SK-N-SH treated with all-trans-retinoic acid at 6 μM for 48 hours (cell line): ENCODE data around the gene AREL1.

Experiments used
- ATAC-seq: fragments of 200-7000 bp; cut with Tn5 transposase; 3 replicates; pipeline ENCODE4 v1.9.1; 2020; ENCODE audit warnings: mild to moderate bottlenecking, moderate library complexity
- ARNTL ChIP-seq: fragments of 450-650 bp; formaldehyde crosslinking; IDR thresholded peaks from 2 replicates; pipeline ENCODE4 v1.5.0; 2020; ENCODE audit warnings: low read depth, mild to moderate bottlenecking, moderate library complexity, borderline replicate concordance
- BACH2 ChIP-seq: fragments of 250-450 bp; sonication (Bioruptor Pico); IDR thresholded peaks from 2 replicates; pipeline ENCODE4 v1.9.0; 2021; ENCODE audit warnings: mild to moderate bottlenecking, borderline replicate concordance
- CSDC2 ChIP-seq: fragments of 250-450 bp; sonication (Bioruptor Pico); IDR thresholded peaks from 2 replicates; pipeline ENCODE4 v1.5.0; 2020; ENCODE audit warnings: mild to moderate bottlenecking, moderate library complexity
- ESRRG ChIP-seq: fragments of 250-450 bp; sonication (Bioruptor Pico); IDR thresholded peaks from 2 replicates; pipeline ENCODE4 v1.6.1; 2021; ENCODE audit warnings: mild to moderate bottlenecking
- GLIS3 ChIP-seq: fragments of 250-450 bp; sonication (Bioruptor Pico); IDR thresholded peaks from 2 replicates; pipeline ENCODE4 v1.5.0; 2020; ENCODE audit warnings: mild to moderate bottlenecking, moderate library complexity
- ISL1 ChIP-seq: fragments of 250-450 bp; sonication (Bioruptor Pico); IDR thresholded peaks from 2 replicates; pipeline ENCODE4 v2.1.2; 2022; ENCODE audit warnings: mild to moderate bottlenecking, moderate library complexity
- OSR1 ChIP-seq: fragments of 250-450 bp; sonication (Bioruptor Pico); IDR thresholded peaks from 2 replicates; pipeline ENCODE4 v1.8.0; 2022; ENCODE audit warnings: moderate library complexity, mild to moderate bottlenecking, inconsistent platforms
- PATZ1 ChIP-seq: fragments of 250-450 bp; sonication (Bioruptor Pico); IDR thresholded peaks from 2 replicates; pipeline ENCODE4 v1.8.0; 2020; ENCODE audit warnings: mild to moderate bottlenecking, moderate library complexity, borderline replicate concordance
- PPARA ChIP-seq: fragments of 250-450 bp; sonication (Bioruptor Pico); IDR thresholded peaks from 2 replicates; pipeline ENCODE4 v1.5.0; 2020; ENCODE audit warnings: mild to moderate bottlenecking, borderline replicate concordance
- RARB ChIP-seq: fragments of 250-450 bp; sonication (Bioruptor Pico); IDR thresholded peaks from 2 replicates; pipeline ENCODE4 v1.8.0; 2021; ENCODE audit warnings: mild to moderate bottlenecking, moderate library complexity
- SNAI2 ChIP-seq: fragments of 250-450 bp; sonication (Bioruptor Pico); IDR thresholded peaks from 2 replicates; pipeline ENCODE4 v1.5.0; 2020; ENCODE audit warnings: mild to moderate bottlenecking, moderate library complexity
- TCF4 ChIP-seq: fragments of 250-450 bp; sonication (Bioruptor Pico); IDR thresholded peaks from 2 replicates; pipeline ENCODE4 v1.8.0; 2021; ENCODE audit warnings: mild to moderate bottlenecking, moderate library complexity, borderline replicate concordance
- TOX ChIP-seq: fragments of 250-450 bp; sonication (Bioruptor Pico); IDR thresholded peaks from 2 replicates; pipeline ENCODE4 v1.8.0; 2021; ENCODE audit warnings: mild to moderate bottlenecking, moderate library complexity, borderline replicate concordance
- ZC3H10 ChIP-seq: fragments of 250-450 bp; sonication (Bioruptor Pico); IDR thresholded peaks from 2 replicates; pipeline ENCODE4 v1.5.1; 2021; ENCODE audit warnings: mild to moderate bottlenecking, moderate library complexity
- ZFP3 ChIP-seq: fragments of 250-450 bp; sonication (Bioruptor Pico); IDR thresholded peaks from 2 replicates; pipeline ENCODE4 v1.5.0; 2020; ENCODE audit warnings: mild to moderate bottlenecking, moderate library complexity
- ZFP30 ChIP-seq: fragments of 450-650 bp; formaldehyde crosslinking; IDR thresholded peaks from 2 replicates; pipeline ENCODE4 v1.5.0; 2022; ENCODE audit warnings: mild to moderate bottlenecking, moderate library complexity
- ZNF565 ChIP-seq: fragments of 450-650 bp; formaldehyde crosslinking; conservative IDR thresholded peaks from 2 replicates; pipeline ENCODE4 v1.5.0; 2020; ENCODE audit warnings: low read depth, mild to moderate bottlenecking, moderate library complexity
- ZNF70 ChIP-seq: fragments of 450-650 bp; formaldehyde crosslinking; IDR thresholded peaks from 2 replicates; pipeline ENCODE4 v1.5.0; 2020; ENCODE audit warnings: mild to moderate bottlenecking, moderate library complexity
- ZNF8 ChIP-seq: fragments of 450-650 bp; formaldehyde crosslinking; IDR thresholded peaks from 2 replicates; pipeline ENCODE4 v1.5.0; 2020; ENCODE audit warnings: mild to moderate bottlenecking, moderate library complexity
- TF ChIP-seq, protein P1 (sequence below): fragments of 250-450 bp; sonication (Bioruptor Pico); IDR thresholded peaks from 2 replicates; pipeline ENCODE4 v1.5.0; 2020; ENCODE audit warnings: mild to moderate bottlenecking, moderate library complexity
- TF ChIP-seq, protein P2 (sequence below): fragments of 250-450 bp; sonication (Bioruptor Pico); IDR thresholded peaks from 2 replicates; pipeline ENCODE4 v1.5.1; 2020; ENCODE audit warnings: low read depth, mild to moderate bottlenecking, moderate library complexity
- TF ChIP-seq, protein P3 (sequence below): fragments of 250-450 bp; sonication (Bioruptor Pico); IDR thresholded peaks from 2 replicates; pipeline ENCODE4 v1.5.1; 2021; ENCODE audit warnings: mild to moderate bottlenecking, moderate library complexity

The AREL1 gene

DNA sequence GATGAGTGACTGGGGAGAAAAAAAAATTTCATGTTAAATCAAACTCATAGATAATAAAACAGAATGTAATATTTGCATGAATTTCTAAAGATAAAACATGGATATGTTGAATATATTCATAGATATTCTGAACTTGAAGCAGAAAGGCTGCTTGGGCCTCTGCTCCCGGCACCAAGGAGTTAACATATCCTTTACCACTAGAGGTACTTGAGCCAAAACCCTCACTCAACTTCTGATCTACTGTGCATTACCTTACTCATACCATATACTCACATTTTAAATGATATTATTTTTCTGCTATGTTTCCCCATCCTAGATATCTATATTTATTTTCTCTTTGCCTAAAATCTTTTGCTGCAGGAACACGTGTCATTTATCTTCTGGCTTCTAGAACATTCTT is 14.9 kb downstream of the AREL1 start:
- TF ChIP-seq RARB (CRISPR knock-in tag) (no peak), PATZ1 (CRISPR knock-in tag) (no peak), CSDC2 (CRISPR knock-in tag) (no peak), SNAI2 (CRISPR knock-in tag) (no peak), ARNTL (CRISPR knock-in tag) (no peak), ZNF565 (CRISPR knock-in tag) (no peak), ESRRG (CRISPR knock-in tag) (no peak), ZNF70 (CRISPR knock-in tag) (no peak), ZNF8 (CRISPR knock-in tag) (no peak), ISL1 (no peak), GLIS3 (CRISPR knock-in tag) (no peak), OSR1 (no peak), BACH2 (CRISPR knock-in tag) (no peak), TCF4 (no peak), ZC3H10 (no peak), ZFP30 (CRISPR knock-in tag) (no peak)
- TF ChIP-seq, protein P1, sequence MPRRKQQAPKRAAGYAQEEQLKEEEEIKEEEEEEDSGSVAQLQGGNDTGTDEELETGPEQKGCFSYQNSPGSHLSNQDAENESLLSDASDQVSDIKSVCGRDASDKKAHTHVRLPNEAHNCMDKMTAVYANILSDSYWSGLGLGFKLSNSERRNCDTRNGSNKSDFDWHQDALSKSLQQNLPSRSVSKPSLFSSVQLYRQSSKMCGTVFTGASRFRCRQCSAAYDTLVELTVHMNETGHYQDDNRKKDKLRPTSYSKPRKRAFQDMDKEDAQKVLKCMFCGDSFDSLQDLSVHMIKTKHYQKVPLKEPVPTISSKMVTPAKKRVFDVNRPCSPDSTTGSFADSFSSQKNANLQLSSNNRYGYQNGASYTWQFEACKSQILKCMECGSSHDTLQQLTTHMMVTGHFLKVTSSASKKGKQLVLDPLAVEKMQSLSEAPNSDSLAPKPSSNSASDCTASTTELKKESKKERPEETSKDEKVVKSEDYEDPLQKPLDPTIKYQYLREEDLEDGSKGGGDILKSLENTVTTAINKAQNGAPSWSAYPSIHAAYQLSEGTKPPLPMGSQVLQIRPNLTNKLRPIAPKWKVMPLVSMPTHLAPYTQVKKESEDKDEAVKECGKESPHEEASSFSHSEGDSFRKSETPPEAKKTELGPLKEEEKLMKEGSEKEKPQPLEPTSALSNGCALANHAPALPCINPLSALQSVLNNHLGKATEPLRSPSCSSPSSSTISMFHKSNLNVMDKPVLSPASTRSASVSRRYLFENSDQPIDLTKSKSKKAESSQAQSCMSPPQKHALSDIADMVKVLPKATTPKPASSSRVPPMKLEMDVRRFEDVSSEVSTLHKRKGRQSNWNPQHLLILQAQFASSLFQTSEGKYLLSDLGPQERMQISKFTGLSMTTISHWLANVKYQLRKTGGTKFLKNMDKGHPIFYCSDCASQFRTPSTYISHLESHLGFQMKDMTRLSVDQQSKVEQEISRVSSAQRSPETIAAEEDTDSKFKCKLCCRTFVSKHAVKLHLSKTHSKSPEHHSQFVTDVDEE (CRISPR knock-in tag), result no peak
- TF ChIP-seq, protein P2, sequence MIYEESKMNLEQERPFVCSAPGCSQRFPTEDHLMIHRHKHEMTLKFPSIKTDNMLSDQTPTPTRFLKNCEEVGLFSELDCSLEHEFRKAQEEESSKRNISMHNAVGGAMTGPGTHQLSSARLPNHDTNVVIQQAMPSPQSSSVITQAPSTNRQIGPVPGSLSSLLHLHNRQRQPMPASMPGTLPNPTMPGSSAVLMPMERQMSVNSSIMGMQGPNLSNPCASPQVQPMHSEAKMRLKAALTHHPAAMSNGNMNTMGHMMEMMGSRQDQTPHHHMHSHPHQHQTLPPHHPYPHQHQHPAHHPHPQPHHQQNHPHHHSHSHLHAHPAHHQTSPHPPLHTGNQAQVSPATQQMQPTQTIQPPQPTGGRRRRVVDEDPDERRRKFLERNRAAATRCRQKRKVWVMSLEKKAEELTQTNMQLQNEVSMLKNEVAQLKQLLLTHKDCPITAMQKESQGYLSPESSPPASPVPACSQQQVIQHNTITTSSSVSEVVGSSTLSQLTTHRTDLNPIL, result no peak
- ATAC-seq, result no peak

- no peak for TF ChIP-seq ZC3H10
- no peak for TF ChIP-seq ARNTL (CRISPR knock-in tag)
- TF ChIP-seq TCF4, result no peak
- no peak for TF ChIP-seq ZFP3
- TF ChIP-seq ISL1, result no peak
- no peak for TF ChIP-seq ZFP30 (CRISPR knock-in tag)
- TF ChIP-seq GLIS3 (CRISPR knock-in tag), result no peak
- TF ChIP-seq, protein P3, sequence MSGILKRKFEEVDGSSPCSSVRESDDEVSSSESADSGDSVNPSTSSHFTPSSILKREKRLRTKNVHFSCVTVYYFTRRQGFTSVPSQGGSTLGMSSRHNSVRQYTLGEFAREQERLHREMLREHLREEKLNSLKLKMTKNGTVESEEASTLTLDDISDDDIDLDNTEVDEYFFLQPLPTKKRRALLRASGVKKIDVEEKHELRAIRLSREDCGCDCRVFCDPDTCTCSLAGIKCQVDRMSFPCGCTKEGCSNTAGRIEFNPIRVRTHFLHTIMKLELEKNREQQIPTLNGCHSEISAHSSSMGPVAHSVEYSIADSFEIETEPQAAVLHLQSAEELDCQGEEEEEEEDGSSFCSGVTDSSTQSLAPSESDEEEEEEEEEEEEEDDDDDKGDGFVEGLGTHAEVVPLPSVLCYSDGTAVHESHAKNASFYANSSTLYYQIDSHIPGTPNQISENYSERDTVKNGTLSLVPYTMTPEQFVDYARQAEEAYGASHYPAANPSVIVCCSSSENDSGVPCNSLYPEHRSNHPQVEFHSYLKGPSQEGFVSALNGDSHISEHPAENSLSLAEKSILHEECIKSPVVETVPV (CRISPR knock-in tag), result no peak
- no peak for TF ChIP-seq ESRRG (CRISPR knock-in tag)
- no peak for TF ChIP-seq ZNF8 (CRISPR knock-in tag)
- TF ChIP-seq OSR1, result no peak
- TF ChIP-seq RARB (CRISPR knock-in tag), result no peak
- TF ChIP-seq CSDC2 (CRISPR knock-in tag), result no peak
- TF ChIP-seq ZNF70 (CRISPR knock-in tag), result no peak
- TF ChIP-seq TOX (CRISPR knock-in tag), result no peak
- no peak for TF ChIP-seq SNAI2 (CRISPR knock-in tag)
- no peak for TF ChIP-seq PPARA (CRISPR knock-in tag)
- peak; percentile 30; the same call in 1 of the 3 replicates for ATAC-seq
These were observed 15.3 kb downstream of the AREL1 start for GRCh38 chr14:74697543-74697942.

DNA sequence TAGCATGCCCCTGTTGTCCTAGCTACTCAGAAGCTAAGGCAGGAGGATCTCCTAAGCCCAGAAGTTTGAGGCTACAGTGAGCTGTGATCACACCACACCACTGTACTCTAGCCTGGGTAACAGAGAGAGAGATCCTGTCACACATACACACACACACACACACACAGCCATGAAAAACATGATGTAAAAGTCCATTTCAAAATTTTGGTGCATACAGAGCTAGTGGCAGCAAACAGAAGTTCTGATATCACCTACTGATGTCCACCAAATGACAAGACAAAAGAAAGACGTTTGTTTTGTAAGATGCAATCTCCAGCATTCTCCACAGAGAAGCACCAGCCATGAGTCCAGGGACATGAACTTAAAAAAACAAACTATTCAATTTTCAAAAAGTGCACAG is 15.9 kb downstream of the AREL1 start:
- ATAC-seq, result no peak
- TF ChIP-seq SNAI2 (CRISPR knock-in tag) (no peak), BACH2 (CRISPR knock-in tag) (no peak), PPARA (CRISPR knock-in tag) (no peak), ZFP3 (no peak), CSDC2 (CRISPR knock-in tag) (no peak), ZFP30 (CRISPR knock-in tag) (no peak), ZNF565 (CRISPR knock-in tag) (no peak), ESRRG (CRISPR knock-in tag) (no peak), RARB (CRISPR knock-in tag) (no peak), ARNTL (CRISPR knock-in tag) (no peak)
- TF ChIP-seq, protein P1 (CRISPR knock-in tag), result no peak
- TF ChIP-seq, protein P3 (CRISPR knock-in tag), result no peak
- TF ChIP-seq, all 23 proteins: peak for 0
